HCT116 (cell line): ENCODE results near the gene ACSF2.
A peak's percentile ranks its signal among the peaks of the same experiment; 100 is the strongest.

Experiments
- CEBPB ChIP-seq: IDR thresholded peaks from 2 replicates; pipeline ENCODE4 v1.6.1; 2012; ENCODE audit warnings: low read depth
- EZH2 ChIP-seq: fragments of 200-600 bp; sonication (generic); IDR thresholded peaks from 2 replicates; pipeline ENCODE4 v1.6.1; 2017; ENCODE audit warnings: antibody characterized with exemption, mixed run types
- JUND ChIP-seq: IDR thresholded peaks from 2 replicates; pipeline ENCODE4 v1.6.1; 2012
- POLR2A ChIP-seq: IDR thresholded peaks from 2 replicates; pipeline ENCODE4 v1.7.0; 2011; ENCODE audit warnings: borderline replicate concordance; ENCODE audit not compliant: insufficient read depth, insufficient read length; ENCODE audit errors: extremely low read depth
- RAD21 ChIP-seq: IDR thresholded peaks from 2 replicates; pipeline ENCODE4 v1.6.1; 2012; ENCODE audit warnings: low read depth, mild to moderate bottlenecking
- SP1 ChIP-seq: IDR thresholded peaks from 2 replicates; pipeline ENCODE4 v1.6.1; 2012; ENCODE audit warnings: low read depth
- YY1 ChIP-seq: IDR thresholded peaks from 2 replicates; pipeline ENCODE4 v1.6.1; 2011; ENCODE audit warnings: low read length, low read depth, moderate library complexity, mild to moderate bottlenecking; ENCODE audit not compliant: insufficient replicate concordance; ENCODE audit errors: extremely low read depth
- TF ChIP-seq, protein P1 (sequence below): IDR thresholded peaks from 2 replicates; pipeline ENCODE4 v1.6.1; 2012; ENCODE audit warnings: low read depth
- TF ChIP-seq, protein P2 (sequence below), 3 experiments: fragments of 200-600 bp in 1 of 3; sonication (generic) in 1 of 3; IDR thresholded peaks in 2 of 3; conservative IDR thresholded peaks in 1 of 3; 2 replicates each; pipeline ENCODE4 v1.5.1; 2012 to 2017; ENCODE audit warnings: low read depth in 2 of 3, low read length in 2 of 3, antibody characterized with exemption in 1 of 3, borderline replicate concordance in 1 of 3, control low read depth in 1 of 3, mild to moderate bottlenecking in 1 of 3, mixed read lengths in 1 of 3, mixed run types in 1 of 3, moderate library complexity in 1 of 3; ENCODE audit not compliant: insufficient read depth in 1 of 3

- TF ChIP-seq, protein P1, sequence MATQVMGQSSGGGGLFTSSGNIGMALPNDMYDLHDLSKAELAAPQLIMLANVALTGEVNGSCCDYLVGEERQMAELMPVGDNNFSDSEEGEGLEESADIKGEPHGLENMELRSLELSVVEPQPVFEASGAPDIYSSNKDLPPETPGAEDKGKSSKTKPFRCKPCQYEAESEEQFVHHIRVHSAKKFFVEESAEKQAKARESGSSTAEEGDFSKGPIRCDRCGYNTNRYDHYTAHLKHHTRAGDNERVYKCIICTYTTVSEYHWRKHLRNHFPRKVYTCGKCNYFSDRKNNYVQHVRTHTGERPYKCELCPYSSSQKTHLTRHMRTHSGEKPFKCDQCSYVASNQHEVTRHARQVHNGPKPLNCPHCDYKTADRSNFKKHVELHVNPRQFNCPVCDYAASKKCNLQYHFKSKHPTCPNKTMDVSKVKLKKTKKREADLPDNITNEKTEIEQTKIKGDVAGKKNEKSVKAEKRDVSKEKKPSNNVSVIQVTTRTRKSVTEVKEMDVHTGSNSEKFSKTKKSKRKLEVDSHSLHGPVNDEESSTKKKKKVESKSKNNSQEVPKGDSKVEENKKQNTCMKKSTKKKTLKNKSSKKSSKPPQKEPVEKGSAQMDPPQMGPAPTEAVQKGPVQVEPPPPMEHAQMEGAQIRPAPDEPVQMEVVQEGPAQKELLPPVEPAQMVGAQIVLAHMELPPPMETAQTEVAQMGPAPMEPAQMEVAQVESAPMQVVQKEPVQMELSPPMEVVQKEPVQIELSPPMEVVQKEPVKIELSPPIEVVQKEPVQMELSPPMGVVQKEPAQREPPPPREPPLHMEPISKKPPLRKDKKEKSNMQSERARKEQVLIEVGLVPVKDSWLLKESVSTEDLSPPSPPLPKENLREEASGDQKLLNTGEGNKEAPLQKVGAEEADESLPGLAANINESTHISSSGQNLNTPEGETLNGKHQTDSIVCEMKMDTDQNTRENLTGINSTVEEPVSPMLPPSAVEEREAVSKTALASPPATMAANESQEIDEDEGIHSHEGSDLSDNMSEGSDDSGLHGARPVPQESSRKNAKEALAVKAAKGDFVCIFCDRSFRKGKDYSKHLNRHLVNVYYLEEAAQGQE, result no peak
- TF ChIP-seq RAD21 (no peak), JUND (no peak), POLR2A (no peak), CEBPB (0 out of 2 replicates have a peak, but pooled peaks have one; percentile 18), SP1 (no peak), YY1 (no peak), EZH2 (no peak)
- TF ChIP-seq, protein P2, sequence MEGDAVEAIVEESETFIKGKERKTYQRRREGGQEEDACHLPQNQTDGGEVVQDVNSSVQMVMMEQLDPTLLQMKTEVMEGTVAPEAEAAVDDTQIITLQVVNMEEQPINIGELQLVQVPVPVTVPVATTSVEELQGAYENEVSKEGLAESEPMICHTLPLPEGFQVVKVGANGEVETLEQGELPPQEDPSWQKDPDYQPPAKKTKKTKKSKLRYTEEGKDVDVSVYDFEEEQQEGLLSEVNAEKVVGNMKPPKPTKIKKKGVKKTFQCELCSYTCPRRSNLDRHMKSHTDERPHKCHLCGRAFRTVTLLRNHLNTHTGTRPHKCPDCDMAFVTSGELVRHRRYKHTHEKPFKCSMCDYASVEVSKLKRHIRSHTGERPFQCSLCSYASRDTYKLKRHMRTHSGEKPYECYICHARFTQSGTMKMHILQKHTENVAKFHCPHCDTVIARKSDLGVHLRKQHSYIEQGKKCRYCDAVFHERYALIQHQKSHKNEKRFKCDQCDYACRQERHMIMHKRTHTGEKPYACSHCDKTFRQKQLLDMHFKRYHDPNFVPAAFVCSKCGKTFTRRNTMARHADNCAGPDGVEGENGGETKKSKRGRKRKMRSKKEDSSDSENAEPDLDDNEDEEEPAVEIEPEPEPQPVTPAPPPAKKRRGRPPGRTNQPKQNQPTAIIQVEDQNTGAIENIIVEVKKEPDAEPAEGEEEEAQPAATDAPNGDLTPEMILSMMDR (IDR thresholded peaks at IDR 0.05 in 2 of 3, conservative IDR thresholded peaks at IDR 0.05 in 1 of 3; ENCODE audit: borderline replicate concordance in 1 of 3, insufficient read depth in 1 of 3, low read depth in 2 of 3, low read length in 2 of 3), result no peak
These were observed 44.1 kb upstream of the ACSF2 start for GRCh38 chr17:50381920-50382319.
